ENCODE data around the gene PALD1.
A peak's percentile ranks its signal among the peaks of the same experiment; 100 is the strongest.

Gene PALD1

GRCh38 chr10:70478191-70479164 lies at the start of gene PALD1:
PALD1 (plus strand) TSS chr10:70478767; CDS start chr10:70525952, 47,185 bp downstream.
- Histone ChIP-seq H3K4me1 (ENCODE audit: control insufficient read depth, insufficient read depth, low read length) (peaks cover 15% of the 10 kb centered on the region), H3K9me3 (ENCODE audit: control insufficient read depth, insufficient read depth, low read length) (no peaks in the 10 kb centered on the region), H3K27ac (ENCODE audit: low read length) (no peak within 1 kb of the TSS), H3K4me3 (ENCODE audit: low read length) (peak within 1 kb of the TSS; percentile 89), H3K36me3 (ENCODE audit: control insufficient read depth, insufficient read depth, low read length) (no peaks in the 10 kb centered on the region), H3K27me3 (ENCODE audit: control insufficient read depth, insufficient read depth, low read length) (no peaks in the 10 kb centered on the region)
- no peak for DNase-seq (ENCODE audit: low read depth, low spot score)
- WGBS (ENCODE audit: insufficient coverage, insufficient read length): no CpG with 5 or more reads among the region's 110 CpGs

DNA sequence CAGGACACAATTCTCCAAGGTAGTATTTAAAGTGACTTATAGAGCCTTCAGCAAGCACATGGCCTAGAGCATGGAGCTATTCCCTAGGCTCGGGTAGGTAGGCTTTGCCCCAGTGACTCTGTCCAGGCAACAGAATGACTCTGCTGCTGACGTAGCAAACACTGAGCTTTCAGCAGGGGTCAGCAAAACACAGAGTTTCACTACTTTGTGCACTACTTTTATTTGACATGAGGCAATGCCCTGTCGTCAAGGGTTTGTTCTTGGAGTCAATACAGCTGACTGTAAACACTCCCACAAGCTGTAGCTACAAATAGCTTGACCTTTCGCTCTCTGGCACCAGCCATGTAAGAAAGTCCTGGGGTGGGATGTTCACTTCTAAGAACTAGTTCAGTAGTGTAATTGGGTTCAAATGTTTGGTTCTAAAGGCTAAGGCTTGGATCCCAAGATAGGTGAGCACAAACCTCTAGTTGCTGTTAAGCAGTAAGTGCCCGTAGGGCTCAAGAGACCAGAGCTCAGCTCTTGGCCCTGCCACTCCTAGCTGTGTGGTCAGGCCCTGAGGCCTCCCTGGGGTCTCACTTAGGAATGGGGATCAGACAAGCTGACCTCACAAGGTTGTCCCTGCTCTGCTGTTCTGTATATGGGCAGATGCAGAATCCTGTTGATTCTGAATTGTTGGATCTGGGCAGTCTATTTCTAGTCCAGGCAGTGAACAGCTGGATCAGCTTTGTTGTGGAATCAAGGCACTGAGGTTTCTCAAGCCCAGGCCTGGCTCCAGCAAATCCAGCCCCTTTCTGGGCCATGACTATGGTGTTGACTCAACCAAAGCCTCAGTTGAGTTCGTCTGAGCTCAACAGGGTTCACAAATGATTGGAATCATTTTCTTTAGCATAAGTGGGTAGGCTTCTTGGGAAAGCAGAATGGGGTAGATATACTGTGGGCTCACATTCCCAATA lies 47.8 kb upstream of the PALD1 start:
- Histone ChIP-seq H3K27me3 (ENCODE audit: control insufficient read depth, insufficient read depth, low read length) (no peaks in the 10 kb centered on the region), H3K27ac (ENCODE audit: low read length) (no peak overlapping the region), H3K36me3 (ENCODE audit: control insufficient read depth, insufficient read depth, low read length) (peaks cover 9% of the 10 kb centered on the region), H3K4me1 (ENCODE audit: control insufficient read depth, insufficient read depth, low read length) (no peaks in the 10 kb centered on the region), H3K4me3 (ENCODE audit: low read length) (no peak overlapping the region), H3K9me3 (ENCODE audit: control insufficient read depth, insufficient read depth, low read length) (no peaks in the 10 kb centered on the region)
- no CpG with 5 or more reads among the region's 6 CpGs for WGBS (ENCODE audit: insufficient coverage, insufficient read length)
- DNase-seq (ENCODE audit: low read depth, low spot score): no peak

DNA sequence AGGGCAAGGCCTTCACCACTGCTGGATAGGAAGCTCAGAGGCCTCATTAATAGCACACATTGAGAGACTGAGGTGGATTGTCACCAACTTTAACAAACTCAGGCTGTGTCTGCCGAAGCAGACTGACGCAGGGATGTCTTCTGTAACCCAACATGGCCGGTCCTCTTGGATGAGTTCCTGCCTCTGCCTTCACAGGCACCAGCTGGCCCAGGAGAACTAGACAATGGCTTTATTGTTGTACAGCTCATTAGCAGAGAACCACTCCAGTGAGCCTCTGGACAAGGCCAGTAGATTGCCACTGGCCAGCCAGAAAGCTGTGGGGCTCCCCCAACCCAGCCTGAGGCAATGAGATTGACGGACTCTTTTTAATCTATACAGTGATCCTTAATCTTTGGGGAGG lies 46.5 kb upstream of the PALD1 start:
- Histone ChIP-seq H3K4me3 (ENCODE audit: low read length) (no peak overlapping the region), H3K27ac (ENCODE audit: low read length) (no peak overlapping the region), H3K9me3 (ENCODE audit: control insufficient read depth, insufficient read depth, low read length) (no peaks in the 10 kb centered on the region), H3K4me1 (ENCODE audit: control insufficient read depth, insufficient read depth, low read length) (no peaks in the 10 kb centered on the region), H3K27me3 (ENCODE audit: control insufficient read depth, insufficient read depth, low read length) (no peaks in the 10 kb centered on the region), H3K36me3 (ENCODE audit: control insufficient read depth, insufficient read depth, low read length) (peaks cover 10% of the 10 kb centered on the region)
- WGBS (ENCODE audit: insufficient coverage, insufficient read length): no CpG with 5 or more reads among the region's 4 CpGs
- DNase-seq (ENCODE audit: low read depth, low spot score): no peak

- no CpG with 5 or more reads among the region's 6 CpGs for WGBS (ENCODE audit: insufficient coverage, insufficient read length)
- Histone ChIP-seq H3K4me1 (ENCODE audit: control insufficient read depth, insufficient read depth, low read length) (no peaks in the 10 kb centered on the region), H3K27ac (ENCODE audit: low read length) (no peak overlapping the region)
Measured at GRCh38 chr10:70432561-70433263, 45.9 kb upstream of the PALD1 start.

DNA sequence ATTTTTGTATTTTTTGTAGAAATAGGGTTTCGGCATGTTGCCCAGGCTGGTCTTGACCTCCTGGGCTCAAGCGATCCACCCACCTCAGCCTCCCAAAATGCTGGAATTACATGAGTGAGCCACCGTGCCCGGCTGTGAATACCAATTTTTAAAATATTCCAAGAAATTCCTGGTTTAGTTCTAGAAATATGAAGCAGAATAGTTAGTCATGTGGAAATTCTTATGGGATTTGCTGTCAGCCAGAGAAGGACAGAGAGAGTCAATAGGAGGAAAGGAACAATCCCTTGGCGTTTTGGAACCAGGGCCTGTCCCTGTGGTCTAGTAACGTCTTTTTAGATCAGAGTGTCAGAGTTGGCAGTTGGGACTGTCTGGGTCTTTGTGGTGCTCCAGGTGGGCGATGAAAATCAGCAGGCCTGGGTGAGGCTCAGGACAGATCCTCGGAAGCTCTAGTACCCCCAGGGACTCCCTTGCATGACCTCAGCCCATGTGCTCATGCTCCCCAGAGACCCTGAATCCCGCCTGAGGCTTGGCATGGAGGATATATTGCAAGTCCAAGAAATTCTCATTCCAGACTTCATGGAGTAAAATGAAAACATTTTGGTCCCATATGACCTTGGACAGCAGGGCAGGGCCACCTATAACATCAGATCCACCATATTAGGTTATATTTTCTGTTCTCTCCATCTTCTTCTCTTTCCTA lies 44.8 kb upstream of the PALD1 start:
- WGBS (ENCODE audit: insufficient coverage, insufficient read length): no CpG with 5 or more reads among the region's 9 CpGs

More at GRCh38 chr10:70432561-70433263, 45.9 kb upstream of the PALD1 start:
- Histone ChIP-seq H3K36me3 (ENCODE audit: control insufficient read depth, insufficient read depth, low read length) (peaks cover 10% of the 10 kb centered on the region), H3K4me3 (ENCODE audit: low read length) (no peak overlapping the region), H3K27me3 (ENCODE audit: control insufficient read depth, insufficient read depth, low read length) (no peaks in the 10 kb centered on the region), H3K9me3 (ENCODE audit: control insufficient read depth, insufficient read depth, low read length) (no peaks in the 10 kb centered on the region)
- no peak for DNase-seq (ENCODE audit: low read depth, low spot score)

GRCh38 chr10:70435241-70436085 lies 43.1 kb upstream of the PALD1 start:
- no peak for DNase-seq (ENCODE audit: low read depth, low spot score)
- no CpG with 5 or more reads among the region's 19 CpGs for WGBS (ENCODE audit: insufficient coverage, insufficient read length)
- H3K36me3 ChIP-seq (ENCODE audit: control insufficient read depth, insufficient read depth, low read length): peaks cover 10% of the 10 kb centered on the region
- H3K4me3 ChIP-seq (ENCODE audit: low read length): no peak overlapping the region
- H3K27me3 ChIP-seq (ENCODE audit: control insufficient read depth, insufficient read depth, low read length): peaks cover 5% of the 10 kb centered on the region; the same call in 1 of the 2 replicates
- H3K27ac ChIP-seq (ENCODE audit: low read length): no peak overlapping the region
- H3K9me3 ChIP-seq (ENCODE audit: control insufficient read depth, insufficient read depth, low read length): no peaks in the 10 kb centered on the region
- H3K4me1 ChIP-seq (ENCODE audit: control insufficient read depth, insufficient read depth, low read length): no peaks in the 10 kb centered on the region

More for the DNA sequence above, 44.8 kb upstream of the PALD1 start:
- Histone ChIP-seq H3K27ac (ENCODE audit: low read length) (no peak overlapping the region), H3K4me3 (ENCODE audit: low read length) (no peak overlapping the region), H3K9me3 (ENCODE audit: control insufficient read depth, insufficient read depth, low read length) (no peaks in the 10 kb centered on the region), H3K27me3 (ENCODE audit: control insufficient read depth, insufficient read depth, low read length) (no peaks in the 10 kb centered on the region), H3K4me1 (ENCODE audit: control insufficient read depth, insufficient read depth, low read length) (no peaks in the 10 kb centered on the region), H3K36me3 (ENCODE audit: control insufficient read depth, insufficient read depth, low read length) (peaks cover 10% of the 10 kb centered on the region)
- no peak for DNase-seq (ENCODE audit: low read depth, low spot score)

- H3K9me3 ChIP-seq (ENCODE audit: control insufficient read depth, insufficient read depth, low read length): no peaks in the 10 kb centered on the region
- peaks cover 4% of the 10 kb centered on the region; the same call in 1 of the 2 replicates for H3K4me1 ChIP-seq (ENCODE audit: control insufficient read depth, insufficient read depth, low read length)
- WGBS (ENCODE audit: insufficient coverage, insufficient read length): no CpG with 5 or more reads among the region's 5 CpGs
- no peak overlapping the region for H3K4me3 ChIP-seq (ENCODE audit: low read length)
- H3K36me3 ChIP-seq (ENCODE audit: control insufficient read depth, insufficient read depth, low read length): peaks cover 5% of the 10 kb centered on the region
- no peak for DNase-seq (ENCODE audit: low read depth, low spot score)
- no peak overlapping the region for H3K27ac ChIP-seq (ENCODE audit: low read length)
- H3K27me3 ChIP-seq (ENCODE audit: control insufficient read depth, insufficient read depth, low read length): peaks cover 10% of the 10 kb centered on the region
Measured at GRCh38 chr10:70437721-70438120, 40.8 kb upstream of the PALD1 start.

- peaks cover 7% of the 10 kb centered on the region; the same call in 1 of the 2 replicates for H3K4me1 ChIP-seq (ENCODE audit: control insufficient read depth, insufficient read depth, low read length)
- no peak overlapping the region for H3K27ac ChIP-seq (ENCODE audit: low read length)
- peak overlapping the region; percentile 40; the same call in 1 of the 2 replicates for H3K4me3 ChIP-seq (ENCODE audit: low read length)
- 0 out of 2 replicates have a peak, but pooled peaks cover 3% of the 10 kb centered on the region for H3K36me3 ChIP-seq (ENCODE audit: control insufficient read depth, insufficient read depth, low read length)
- no CpG with 5 or more reads among the region's 69 CpGs for WGBS (ENCODE audit: insufficient coverage, insufficient read length)
- no peak for DNase-seq (ENCODE audit: low read depth, low spot score)
- no peaks in the 10 kb centered on the region for H3K9me3 ChIP-seq (ENCODE audit: control insufficient read depth, insufficient read depth, low read length)
- peaks cover 10% of the 10 kb centered on the region for H3K27me3 ChIP-seq (ENCODE audit: control insufficient read depth, insufficient read depth, low read length)
Measured at GRCh38 chr10:70440296-70441160, 38.0 kb upstream of the PALD1 start.
